ENCODE data around the gene PLXDC1. TPM values are rescaled to one million over a fixed set of nuclear protein-coding genes. Genes with fewer than 3 reads are reported as not detected.
A peak's percentile ranks its signal among the peaks of the same experiment; 100 is the strongest.

The PLXDC1 gene
- total RNA-seq, 1 experiment from 2014 or later: 2.0 TPM

GRCh38 chr17:39196241-39196807 is 44.9 kb upstream of the PLXDC1 start:
- peaks cover 4% of the 10 kb centered on the region for H4K20me1 ChIP-seq (ENCODE audit: control insufficient read depth, insufficient read depth, insufficient read length)
- WGBS (ENCODE audit: extremely low coverage, insufficient read length, low lambda C conversion rate): no CpG with 5 or more reads among the region's 8 CpGs
- H2AFZ ChIP-seq (ENCODE audit: low read length): no peak overlapping the region
- TF ChIP-seq CTCF (conservative IDR thresholded peaks at IDR 0.05): no peak
- Mint-ChIP-seq H3K4me3 (peak overlapping the region; percentile 98), H3K27me3 (ENCODE audit: low read depth) (no peaks in the 10 kb centered on the region), H3K27ac (peak overlapping the region in 1 of 3 experiments; percentile 62; a peak in 1 of 7 replicates), H3K4me1 (peaks cover 34 to 51% of the 10 kb centered on the region in 2 experiments), H3K9me3 (peaks cover 0 to 7% of the 10 kb centered on the region in 2 experiments; a peak in 1 of 5 replicates), H3K36me3 (ENCODE audit: insufficient read depth in 1 of 3, low read depth in 3 of 3) (peaks cover 21 to 39% (median 34%) of the 10 kb centered on the region in 3 experiments)
- no peak overlapping the region for H4K91ac ChIP-seq (ENCODE audit: insufficient read length, low read depth, low read length)
- no peak overlapping the region for H4K8ac ChIP-seq (replicated peaks; ENCODE audit: insufficient read length, low read depth, low read length)
- H3K23ac ChIP-seq (ENCODE audit: insufficient read length, low read depth, low read length): no peak overlapping the region
- no peak overlapping the region for H3K56ac ChIP-seq (ENCODE audit: insufficient read length, low read depth, low read length)
- H3K27me3 ChIP-seq (ENCODE audit: insufficient read depth, low read length): peaks cover 4% of the 10 kb centered on the region; the same call in 1 of the 2 replicates
- peak overlapping the region; percentile 68 for H3K4me2 ChIP-seq (ENCODE audit: insufficient read depth, insufficient read length, low read length)
- no peak overlapping the region for H2BK15ac ChIP-seq (ENCODE audit: low read depth, low read length)
- no peak overlapping the region for H3K9ac ChIP-seq (ENCODE audit: extremely low read depth, insufficient read length, low read length)
- H4K5ac ChIP-seq (ENCODE audit: insufficient read length, low read depth, low read length): no peak overlapping the region
- H3K4me1 ChIP-seq (ENCODE audit: insufficient read depth, low read length): peaks cover 4% of the 10 kb centered on the region; the same call in 1 of the 2 replicates
- H2AK5ac ChIP-seq (ENCODE audit: insufficient read length, low read length): no peak overlapping the region
- H3K14ac ChIP-seq (ENCODE audit: insufficient read depth, low read length): no peak overlapping the region
- no peak overlapping the region for H3K27ac ChIP-seq (ENCODE audit: insufficient read length, low read depth, low read length)
- H2BK12ac ChIP-seq (ENCODE audit: insufficient read length, low read depth, low read length): no peak overlapping the region
- H3K79me2 ChIP-seq (ENCODE audit: insufficient read depth, low read length): peaks cover 9% of the 10 kb centered on the region; the same call in 1 of the 2 replicates
- no peak overlapping the region for H2BK20ac ChIP-seq (ENCODE audit: low read depth, low read length, poor library complexity, severe bottlenecking)
- no peak overlapping the region for H3T11ph ChIP-seq (ENCODE audit: low read length)
- H2BK120ac ChIP-seq (ENCODE audit: low read depth, low read length, poor library complexity, severe bottlenecking): no peak overlapping the region
- H2BK5ac ChIP-seq (ENCODE audit: insufficient read length, low read length): no peak overlapping the region
- peaks cover 4% of the 10 kb centered on the region for H3K79me1 ChIP-seq (ENCODE audit: insufficient read depth, low read depth, low read length, poor library complexity, severe bottlenecking)
- peak; percentile 39 for DNase-seq
- no peaks in the 10 kb centered on the region for H3K9me3 ChIP-seq (ENCODE audit: control insufficient read depth, low read depth, low read length)
- peaks cover 15% of the 10 kb centered on the region for H3K23me2 ChIP-seq (ENCODE audit: insufficient read length, low read depth, low read length, poor library complexity, severe bottlenecking)
- no peak overlapping the region for H3K18ac ChIP-seq (ENCODE audit: insufficient read length, low read depth, low read length)
- H3K4ac ChIP-seq (ENCODE audit: low read depth, low read length): no peak overlapping the region
